Measurements from ENCODE around the gene EIF2B5. TPM values are rescaled to one million over a fixed set of nuclear protein-coding genes. Genes with fewer than 3 reads are reported as not detected.

The EIF2B5 gene
- total RNA-seq, 2 donors from 2014 or later, result 19.6 to 24.3 TPM

- DNase-seq (ENCODE audit: low spot score), result peak; percentile 99
- no peak for TF ChIP-seq CTCF (IDR thresholded peaks at IDR 0.05)
- H3K4me3 ChIP-seq, result peak overlapping the region; percentile 73 to 74
- peaks cover 67% of the 10 kb centered on the region for H3K36me3 ChIP-seq
- peaks cover 0 to 32% of the 10 kb centered on the region in 2 donors for H3K4me1 ChIP-seq
- peak overlapping the region; percentile 84 to 92 for H3K27ac ChIP-seq
- no peaks in the 10 kb centered on the region for H3K27me3 ChIP-seq
- no peaks in the 10 kb centered on the region for H3K9me3 ChIP-seq
Observed at GRCh38 chr3:184185461-184186183, 50.5 kb downstream of the EIF2B5 start.

- no peak for TF ChIP-seq CTCF (IDR thresholded peaks at IDR 0.05)
- Histone ChIP-seq H3K4me3 (peak within 1 kb of the TSS; percentile 73 to 74), H3K27me3 (no peaks in the 10 kb centered on the region), H3K4me1 (peaks cover 0 to 32% of the 10 kb centered on the region in 2 donors), H3K36me3 (peaks cover 67% of the 10 kb centered on the region), H3K9me3 (no peaks in the 10 kb centered on the region), H3K27ac (peak within 1 kb of the TSS; percentile 84 to 92)
- DNase-seq (ENCODE audit: low spot score), result peak; percentile 73
Observed at GRCh38 chr3:184186184-184186901, 51.2 kb downstream of the EIF2B5 start, which contains the start of gene ABCF3. TSS of gene ABCF3 (plus strand) at chr3:184186199. CDS start at chr3:184186208, 9 bp downstream.

- Histone ChIP-seq H3K9me3 (no peaks in the 10 kb centered on the region), H3K36me3 (peaks cover 67% of the 10 kb centered on the region), H3K4me3 (peak overlapping the region; percentile 73 to 74), H3K4me1 (peaks cover 0 to 32% of the 10 kb centered on the region in 2 donors), H3K27me3 (no peaks in the 10 kb centered on the region), H3K27ac (peak overlapping the region; percentile 84 to 92)
- DNase-seq (ENCODE audit: low spot score), result no peak
- TF ChIP-seq CTCF (IDR thresholded peaks at IDR 0.05), result no peak
Observed at GRCh38 chr3:184186902-184187207, 51.7 kb downstream of the EIF2B5 start.

GRCh38 chr3:184188080-184188479 is 52.9 kb downstream of the EIF2B5 start:
- Histone ChIP-seq H3K9me3 (no peaks in the 10 kb centered on the region), H3K36me3 (peaks cover 67% of the 10 kb centered on the region), H3K27me3 (no peaks in the 10 kb centered on the region)

GRCh38 chr3:184189421-184189820 is 54.3 kb downstream of the EIF2B5 start:
- H3K9me3 ChIP-seq, result no peaks in the 10 kb centered on the region
- H3K4me3 ChIP-seq, result no peak overlapping the region
- H3K27me3 ChIP-seq, result no peaks in the 10 kb centered on the region
- H3K4me1 ChIP-seq, result peaks cover 0 to 32% of the 10 kb centered on the region in 2 donors
- H3K27ac ChIP-seq, result no peak overlapping the region
- no peak for DNase-seq (ENCODE audit: low spot score)
- no peak for TF ChIP-seq CTCF (IDR thresholded peaks at IDR 0.05)
- peaks cover 70% of the 10 kb centered on the region for H3K36me3 ChIP-seq

More at GRCh38 chr3:184188080-184188479, 52.9 kb downstream of the EIF2B5 start:
- no peak for TF ChIP-seq CTCF (IDR thresholded peaks at IDR 0.05)
- Histone ChIP-seq H3K4me3 (no peak overlapping the region), H3K27ac (no peak overlapping the region), H3K4me1 (peaks cover 0 to 32% of the 10 kb centered on the region in 2 donors)
- no peak for DNase-seq (ENCODE audit: low spot score)
